Measurements from ENCODE around the gene CCDC178. TPM values are rescaled to one million over a fixed set of nuclear protein-coding genes. Genes with fewer than 3 reads are reported as not detected.
"Not testable (repeated sequence)": the region's sequence is repeated elsewhere in the genome, so short reads cannot be mapped to it uniquely, and the experiment has no call there.

CCDC178 gene
- total RNA-seq, 2 donors from 2014 or later = 0.97 to 1.2 TPM

GRCh38 chr18:33369711-33370449, 70.6 kb downstream of the CCDC178 start:
- intact Hi-C loops (cut with DNase I) = no loop called here
- no peak for DNase-seq (ENCODE audit: low spot score)

- no peak for DNase-seq (ENCODE audit: low spot score)
- intact Hi-C loops (cut with DNase I) = no loop called here
These were observed 83.8 kb downstream of the CCDC178 start for GRCh38 chr18:33356735-33357134.

GRCh38 chr18:33355756-33356155, 84.8 kb downstream of the CCDC178 start:
- intact Hi-C loops (cut with DNase I) = no loop called here

GRCh38 chr18:33355263-33355662, 85.3 kb downstream of the CCDC178 start:
- intact Hi-C loops (cut with DNase I) = no loop called here
- no peak for DNase-seq (ENCODE audit: low spot score)

More at GRCh38 chr18:33355756-33356155, 84.8 kb downstream of the CCDC178 start:
- DNase-seq (ENCODE audit: low spot score) = no peak

GRCh38 chr18:33350256-33350655, 90.3 kb downstream of the CCDC178 start:
- intact Hi-C loops (cut with DNase I) = no loop called here
- no peak for DNase-seq (ENCODE audit: low spot score)

- DNase-seq (ENCODE audit: low spot score); intact Hi-C loops (cut with DNase I): not testable (repeated sequence)
These were observed 100.8 kb downstream of the CCDC178 start for GRCh38 chr18:33339733-33340132.

GRCh38 chr18:33334781-33335180, 105.7 kb downstream of the CCDC178 start:
- no peak for DNase-seq (ENCODE audit: low spot score)
- intact Hi-C loops (cut with DNase I) = no loop called here

- DNase-seq (ENCODE audit: low spot score) = no peak
- intact Hi-C loops (cut with DNase I) = no loop called here
These were observed 109.8 kb downstream of the CCDC178 start for GRCh38 chr18:33330711-33331110.

- no peak for DNase-seq (ENCODE audit: low spot score)
- intact Hi-C loops (cut with DNase I) = no loop called here
These were observed 113.5 kb downstream of the CCDC178 start for GRCh38 chr18:33326975-33327374.

- intact Hi-C loops (cut with DNase I) = no loop called here
- DNase-seq (ENCODE audit: low spot score) = no peak
These were observed 122.9 kb downstream of the CCDC178 start for GRCh38 chr18:33317640-33318039.

GRCh38 chr18:33316146-33316587, 124.4 kb downstream of the CCDC178 start:
- intact Hi-C loops (cut with DNase I) = no loop called here

GRCh38 chr18:33307520-33307919, 133.0 kb downstream of the CCDC178 start:
- intact Hi-C loops (cut with DNase I) = no loop called here
- DNase-seq (ENCODE audit: low spot score) = no peak

More at GRCh38 chr18:33316146-33316587, 124.4 kb downstream of the CCDC178 start:
- no peak for DNase-seq (ENCODE audit: low spot score)

GRCh38 chr18:33304277-33304676, 136.2 kb downstream of the CCDC178 start:
- intact Hi-C loops (cut with DNase I) = no loop called here
- DNase-seq (ENCODE audit: low spot score) = no peak

GRCh38 chr18:33291539-33291938, 149.0 kb downstream of the CCDC178 start:
- no peak for DNase-seq (ENCODE audit: low spot score)
- intact Hi-C loops (cut with DNase I) = no loop called here

- DNase-seq (ENCODE audit: low spot score) = no peak
- intact Hi-C loops (cut with DNase I) = no loop called here
These were observed 152.3 kb downstream of the CCDC178 start for GRCh38 chr18:33288082-33288716.

- peak; percentile 76 for DNase-seq (ENCODE audit: low spot score)
- intact Hi-C loops (cut with DNase I) = no loop called here
These were observed 157.7 kb downstream of the CCDC178 start for GRCh38 chr18:33282709-33283333.

GRCh38 chr18:33282142-33282541, 158.4 kb downstream of the CCDC178 start:
- DNase-seq (ENCODE audit: low spot score) = no peak

GRCh38 chr18:33277431-33277830, 163.1 kb downstream of the CCDC178 start:
- intact Hi-C loops (cut with DNase I) = no loop called here
- DNase-seq (ENCODE audit: low spot score) = no peak

More at GRCh38 chr18:33282142-33282541, 158.4 kb downstream of the CCDC178 start:
- intact Hi-C loops (cut with DNase I) = no loop called here

- intact Hi-C loops (cut with DNase I) = no loop called here
- DNase-seq (ENCODE audit: low spot score) = no peak
These were observed 164.7 kb downstream of the CCDC178 start for GRCh38 chr18:33275843-33276242.

- no peak for DNase-seq (ENCODE audit: low spot score)
- intact Hi-C loops (cut with DNase I) = no loop called here
These were observed 170.2 kb downstream of the CCDC178 start for GRCh38 chr18:33270297-33270696.
